Progenitor cell of endocrine pancreas (in vitro differentiated cells): Measurements from ENCODE around the gene HIPK2. TPM values are rescaled to one million over a fixed set of nuclear protein-coding genes. Genes with fewer than 3 reads are reported as not detected.
A peak's percentile ranks its signal among the peaks of the same experiment; 100 is the strongest.

Experiments used
- DNase-seq: peaks from one replicate; pipeline ENCODE4 v3.0.0; 2021; ENCODE audit warnings: low spot score; ENCODE audit not compliant: unreplicated experiment
- H3K27ac Mint-ChIP-seq: 2 replicates; pipeline ENCODE4 v1.8.0; 2021; ENCODE audit warnings: mild to moderate bottlenecking, moderate library complexity, mixed read lengths
- H3K27me3 Mint-ChIP-seq: 2 replicates; pipeline ENCODE4 v1.8.0; 2021; ENCODE audit warnings: mixed read lengths
- H3K36me3 Mint-ChIP-seq: 2 replicates; pipeline ENCODE4 v1.8.0; 2022; ENCODE audit warnings: mixed read lengths; ENCODE audit not compliant: insufficient read depth
- H3K4me1 Mint-ChIP-seq: 2 replicates; pipeline ENCODE4 v1.8.0; 2021; ENCODE audit warnings: low read depth, mixed read lengths
- H3K4me3 Mint-ChIP-seq: 2 replicates; pipeline ENCODE4 v1.8.0; 2021; ENCODE audit warnings: low read depth, mild to moderate bottlenecking, moderate library complexity, mixed read lengths
- H3K9me3 Mint-ChIP-seq: 2 replicates; pipeline ENCODE4 v1.8.0; 2021; ENCODE audit warnings: low read depth, mixed read lengths
- CTCF ChIP-seq: fragments of 200-600 bp; sonication (generic); IDR thresholded peaks from one replicate; pipeline ENCODE4 v1.5.0; 2021; ENCODE audit warnings: antibody characterized with exemption, mild to moderate bottlenecking; ENCODE audit not compliant: unreplicated experiment
- total RNA-seq: library from RNA; stranded (reverse); gene quantifications from 2 replicates; pipeline ENCODE4 v1.2.1, GENCODE V29; 2021

HIPK2 gene
- total RNA-seq, 1 donor from 2014 or later = 146 TPM

GRCh38 chr7:139767561-139767982 lies 10.2 kb downstream of the HIPK2 start:
- H3K4me1 Mint-ChIP-seq = peaks cover 48% of the 10 kb centered on the region
- TF ChIP-seq CTCF = no peak
- DNase-seq = no peak
- H3K27me3 Mint-ChIP-seq = no peaks in the 10 kb centered on the region
- H3K4me3 Mint-ChIP-seq = no peak overlapping the region
- no peaks in the 10 kb centered on the region for H3K9me3 Mint-ChIP-seq
- peaks cover 16% of the 10 kb centered on the region for H3K36me3 Mint-ChIP-seq
- H3K27ac Mint-ChIP-seq = peak overlapping the region; percentile 68

- no peak overlapping the region for H3K4me3 Mint-ChIP-seq
- no peak for TF ChIP-seq CTCF
Measured at GRCh38 chr7:139765143-139765542, 12.7 kb downstream of the HIPK2 start.

GRCh38 chr7:139763330-139763729 lies 14.5 kb downstream of the HIPK2 start:
- H3K9me3 Mint-ChIP-seq = no peaks in the 10 kb centered on the region
- H3K27me3 Mint-ChIP-seq = no peaks in the 10 kb centered on the region
- H3K27ac Mint-ChIP-seq = no peak overlapping the region
- peaks cover 26% of the 10 kb centered on the region for H3K36me3 Mint-ChIP-seq
- DNase-seq = no peak
- no peak overlapping the region for H3K4me3 Mint-ChIP-seq
- H3K4me1 Mint-ChIP-seq = peaks cover 41% of the 10 kb centered on the region
- TF ChIP-seq CTCF = no peak

More at GRCh38 chr7:139765143-139765542, 12.7 kb downstream of the HIPK2 start:
- peaks cover 42% of the 10 kb centered on the region for H3K4me1 Mint-ChIP-seq
- no peak overlapping the region for H3K27ac Mint-ChIP-seq
- peaks cover 26% of the 10 kb centered on the region for H3K36me3 Mint-ChIP-seq
- H3K9me3 Mint-ChIP-seq = no peaks in the 10 kb centered on the region
- no peak for DNase-seq
- no peaks in the 10 kb centered on the region for H3K27me3 Mint-ChIP-seq

- Mint-ChIP-seq H3K9me3 (no peaks in the 10 kb centered on the region), H3K4me3 (no peak overlapping the region), H3K36me3 (peaks cover 26% of the 10 kb centered on the region), H3K4me1 (peaks cover 39% of the 10 kb centered on the region), H3K27me3 (no peaks in the 10 kb centered on the region), H3K27ac (no peak overlapping the region)
- no peak for TF ChIP-seq CTCF
- DNase-seq = no peak
Measured at GRCh38 chr7:139762886-139763285, 14.9 kb downstream of the HIPK2 start.

GRCh38 chr7:139758388-139758787 lies 19.4 kb downstream of the HIPK2 start:
- Mint-ChIP-seq H3K9me3 (no peaks in the 10 kb centered on the region), H3K36me3 (peaks cover 17% of the 10 kb centered on the region), H3K27ac (peak overlapping the region; percentile 4), H3K4me3 (no peak overlapping the region), H3K4me1 (peaks cover 37% of the 10 kb centered on the region), H3K27me3 (no peaks in the 10 kb centered on the region)
- no peak for TF ChIP-seq CTCF
- no peak for DNase-seq
